HEK293T (cell line): Measurements from ENCODE around the gene STK24.

ENCODE experiments used
- ARNT ChIP-seq: fragments of 450-650 bp; IDR thresholded peaks from 2 replicates; pipeline ENCODE4 v1.6.1; 2017; ENCODE audit warnings: mild to moderate bottlenecking
- BHLHE40 ChIP-seq: fragments of 450-650 bp; IDR thresholded peaks from 2 replicates; pipeline ENCODE4 v1.6.1; 2016; ENCODE audit warnings: mild to moderate bottlenecking, moderate library complexity, borderline replicate concordance
- ELF4 ChIP-seq: fragments of 450-650 bp; IDR thresholded peaks from 2 replicates; pipeline ENCODE4 v1.6.1; 2017; ENCODE audit warnings: antibody characterized with exemption
- FOXA1 ChIP-seq: fragments of 450-650 bp; IDR thresholded peaks from 2 replicates; pipeline ENCODE4 v1.6.1; 2016; ENCODE audit warnings: mild to moderate bottlenecking
- FOXK2 ChIP-seq: fragments of 450-650 bp; IDR thresholded peaks from 2 replicates; pipeline ENCODE4 v1.6.1; 2016; ENCODE audit warnings: mild to moderate bottlenecking
- FOXM1 ChIP-seq: fragments of 450-650 bp; IDR thresholded peaks from 2 replicates; pipeline ENCODE4 v1.6.1; 2017; ENCODE audit warnings: mild to moderate bottlenecking, borderline replicate concordance
- PKNOX1 ChIP-seq: fragments of 450-650 bp; IDR thresholded peaks from 2 replicates; pipeline ENCODE4 v1.6.1; 2016
- SUZ12 ChIP-seq: fragments of 450-650 bp; IDR thresholded peaks from 2 replicates; pipeline ENCODE4 v1.6.1; 2016; ENCODE audit warnings: mild to moderate bottlenecking
- TARDBP ChIP-seq: fragments of 450-650 bp; IDR thresholded peaks from 2 replicates; pipeline ENCODE4 v1.6.1; 2016
- ZNF384 ChIP-seq: fragments of 450-650 bp; IDR thresholded peaks from 2 replicates; pipeline ENCODE4 v1.6.1; 2016

GRCh38 chr13:98619556-98619955, 42.6 kb upstream of the STK24 start:
- no peak for TF ChIP-seq FOXA1
- TF ChIP-seq TARDBP = no peak
- TF ChIP-seq ARNT = no peak
- no peak for TF ChIP-seq FOXK2
- no peak for TF ChIP-seq BHLHE40
- no peak for TF ChIP-seq PKNOX1
- no peak for TF ChIP-seq SUZ12
- TF ChIP-seq ELF4 = no peak
- no peak for TF ChIP-seq FOXM1
- TF ChIP-seq ZNF384 = no peak
